GM20431 (cell line): ENCODE results near the gene PHACTR1.
"Not testable (repeated sequence)": the region's sequence is repeated elsewhere in the genome, so short reads cannot be mapped to it uniquely, and the experiment has no call there.

Source experiments
- in situ Hi-C: fragments of 300-500 bp; cut with MseI, MboI; formaldehyde crosslinking; loops from one replicate; pipeline ENCODE4 v1.15.0; 2020; ENCODE audit warnings: low sequenced_read_pairs; ENCODE audit not compliant: unreplicated experiment

Gene PHACTR1

GRCh38 chr6:13239530-13240455 is 523.2 kb downstream of the PHACTR1 start:
- in situ Hi-C loops, result no loop called here

- in situ Hi-C loops, result no loop called here
Observed at GRCh38 chr6:13241364-13241763, 524.8 kb downstream of the PHACTR1 start.

DNA sequence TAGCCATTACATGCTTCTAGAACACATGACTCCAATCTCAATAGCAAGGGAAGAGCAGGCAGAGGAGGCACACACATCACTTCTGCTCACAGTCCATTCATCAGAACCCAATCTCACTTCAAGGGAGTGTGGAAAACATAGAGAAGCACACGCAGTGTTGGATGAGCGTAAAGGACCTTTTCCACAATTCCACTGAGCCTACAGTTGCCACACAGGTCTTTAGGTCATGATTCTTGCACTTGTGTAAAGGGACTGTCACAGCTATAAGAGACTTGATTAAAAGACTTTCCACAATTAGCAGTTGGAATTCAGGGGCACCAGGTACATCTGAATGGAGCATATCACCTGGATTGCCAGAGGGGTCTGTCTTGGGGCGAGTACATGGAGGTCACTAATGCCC is 525.6 kb downstream of the PHACTR1 start:
- in situ Hi-C loops, result no loop called here

- in situ Hi-C loops, result no loop called here
Observed at GRCh38 chr6:13242590-13242989, 526.0 kb downstream of the PHACTR1 start.

- in situ Hi-C loops, result no loop called here
Observed at GRCh38 chr6:13243033-13243432, 526.5 kb downstream of the PHACTR1 start.

- in situ Hi-C loops, result not testable (repeated sequence)
Observed at GRCh38 chr6:13243745-13244144, 527.2 kb downstream of the PHACTR1 start.

- in situ Hi-C loops, result no loop called here
Observed at GRCh38 chr6:13247627-13248026, 531.1 kb downstream of the PHACTR1 start.

DNA sequence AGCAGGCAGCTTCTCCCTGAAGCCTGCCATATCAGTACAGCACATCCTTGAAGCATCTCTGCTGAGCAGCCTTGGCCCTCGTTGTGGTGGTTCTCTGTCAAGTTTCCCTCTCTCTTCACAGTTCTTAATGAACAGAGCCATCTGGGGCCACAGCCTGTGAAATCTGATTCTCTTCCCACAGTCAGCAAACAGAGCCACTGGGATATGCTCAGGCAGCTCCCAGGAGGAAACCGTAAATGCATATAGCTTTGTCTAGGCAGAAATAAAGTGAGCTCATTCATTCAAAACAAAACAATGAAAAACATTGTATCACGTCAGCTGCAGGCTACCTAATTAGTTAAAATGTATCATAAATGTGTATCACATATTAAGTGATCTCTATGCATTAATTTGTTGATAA is 531.5 kb downstream of the PHACTR1 start:
- in situ Hi-C loops, result no loop called here

- in situ Hi-C loops, result no loop called here
Observed at GRCh38 chr6:13248584-13248985, 532.0 kb downstream of the PHACTR1 start.

GRCh38 chr6:13248994-13249393 is 532.4 kb downstream of the PHACTR1 start:
- in situ Hi-C loops, result no loop called here

DNA sequence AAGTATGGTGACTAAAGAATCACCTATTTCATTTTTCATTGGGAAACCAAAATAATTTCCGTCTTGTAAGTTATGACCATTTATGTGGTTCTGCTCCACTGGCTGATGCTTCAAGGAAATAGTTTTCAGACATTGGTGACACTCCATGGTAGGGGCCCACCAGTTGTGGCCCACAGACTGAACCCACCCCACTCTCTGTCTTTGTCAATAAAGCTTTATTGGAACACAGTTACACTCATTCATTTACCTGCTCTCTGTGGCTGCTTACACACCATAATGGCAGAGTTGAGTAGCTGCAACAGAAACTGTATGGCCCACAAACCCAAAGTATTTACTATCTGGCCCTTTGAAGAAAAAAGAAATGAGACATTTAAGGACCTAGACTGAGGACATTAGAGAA is 533.2 kb downstream of the PHACTR1 start:
- in situ Hi-C loops, result no loop called here

- in situ Hi-C loops, result no loop called here
Observed at GRCh38 chr6:13250703-13251102, 534.1 kb downstream of the PHACTR1 start.

- in situ Hi-C loops, result no loop called here
Observed at GRCh38 chr6:13251242-13251641, 534.7 kb downstream of the PHACTR1 start.

- in situ Hi-C loops, result no loop called here
Observed at GRCh38 chr6:13252790-13253189, 536.2 kb downstream of the PHACTR1 start.

DNA sequence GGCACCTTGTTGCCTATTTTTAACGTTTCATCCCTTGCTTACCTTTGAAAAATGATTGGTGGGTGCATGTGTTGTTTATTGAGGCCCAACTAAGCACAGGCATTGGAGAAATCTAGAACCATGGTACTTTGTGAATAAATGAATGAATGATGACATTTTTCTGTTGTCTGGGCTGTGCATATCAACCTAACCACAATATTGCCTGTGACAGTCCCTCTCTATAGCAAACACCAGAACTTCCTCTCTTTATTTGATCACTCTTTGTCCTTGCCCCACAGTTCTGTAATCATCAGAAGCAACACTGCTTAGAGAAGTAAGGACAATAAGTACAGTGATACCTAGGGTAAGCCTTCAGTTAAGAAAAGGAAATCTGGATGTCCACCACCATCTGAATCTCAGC is 536.7 kb downstream of the PHACTR1 start:
- in situ Hi-C loops, result no loop called here

GRCh38 chr6:13256266-13257001 is 539.9 kb downstream of the PHACTR1 start:
- in situ Hi-C loops, result no loop called here

DNA sequence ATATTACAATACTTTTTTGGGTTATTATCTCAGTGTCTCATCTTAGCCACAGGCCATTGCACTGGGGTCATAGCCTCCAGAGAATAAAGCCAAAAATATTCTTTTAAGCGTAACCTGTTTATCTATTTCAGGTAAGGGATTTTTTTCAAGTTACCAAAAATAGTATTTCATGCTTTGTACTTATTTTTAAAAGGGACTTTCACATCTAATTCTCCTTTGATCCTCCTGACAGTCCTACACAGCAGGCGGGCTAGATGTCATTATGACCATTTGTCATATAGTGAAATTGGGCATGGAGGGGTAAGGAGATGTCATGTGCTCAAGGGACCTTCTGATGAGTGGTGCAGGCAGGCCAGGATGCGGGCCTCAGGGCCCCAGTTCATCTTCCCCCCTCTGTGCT is 542.8 kb downstream of the PHACTR1 start:
- in situ Hi-C loops, result no loop called here

DNA sequence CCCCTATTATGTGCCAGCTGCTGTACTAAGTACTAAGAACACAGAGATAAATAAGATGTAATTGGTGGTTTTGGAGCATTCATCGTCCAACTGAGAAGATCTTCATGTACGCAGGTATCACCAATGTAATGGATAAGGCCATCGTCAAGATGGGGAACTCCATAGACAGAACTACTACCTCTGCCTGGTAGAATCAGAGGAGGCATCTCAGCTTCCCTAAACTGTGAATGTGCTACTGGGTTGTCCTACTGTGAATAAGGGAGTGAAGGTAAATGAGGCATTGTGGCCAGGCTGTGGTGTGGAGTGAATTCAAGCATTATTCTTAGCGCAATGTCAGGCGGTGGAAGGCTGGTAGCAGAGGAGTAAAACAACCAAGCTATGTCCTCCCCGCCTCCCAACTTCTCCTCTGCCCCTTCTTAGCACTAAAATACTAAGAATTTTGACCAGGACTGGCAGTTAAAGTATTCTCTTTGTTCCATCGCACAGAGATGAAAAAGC is 543.6 kb downstream of the PHACTR1 start:
- in situ Hi-C loops, result no loop called here

- in situ Hi-C loops, result no loop called here
Observed at GRCh38 chr6:13260831-13261230, 544.3 kb downstream of the PHACTR1 start.

GRCh38 chr6:13261464-13261994 is 545.0 kb downstream of the PHACTR1 start:
- in situ Hi-C loops, result no loop called here
